Skeletal muscle satellite cell (primary cell): ENCODE data around the gene SLC27A3.
"Not testable (repeated sequence)": the region's sequence is repeated elsewhere in the genome, so short reads cannot be mapped to it uniquely, and the experiment has no call there.

Source experiments
- H3K27me3 ChIP-seq: 2 replicates; pipeline ENCODE4 v1.7.0; 2013; ENCODE audit warnings: low read length; ENCODE audit not compliant: control insufficient read depth, insufficient read depth
- H3K36me3 ChIP-seq: 2 replicates; pipeline ENCODE4 v1.7.0; 2013; ENCODE audit warnings: mild to moderate bottlenecking, control low read depth, low read length; ENCODE audit not compliant: insufficient read depth
- H3K4me1 ChIP-seq: 2 replicates; pipeline ENCODE4 v1.7.0; 2013; ENCODE audit warnings: low read length; ENCODE audit not compliant: control insufficient read depth, insufficient read depth
- H3K4me2 ChIP-seq: 2 replicates; pipeline ENCODE4 v1.7.0; 2013; ENCODE audit warnings: mild to moderate bottlenecking, low read length
- H3K4me3 ChIP-seq: 2 replicates; pipeline ENCODE4 v1.7.0; 2013; ENCODE audit warnings: low read length
- H3K9ac ChIP-seq: 2 replicates; pipeline ENCODE4 v1.7.0; 2013; ENCODE audit warnings: mild to moderate bottlenecking, low read depth, low read length, moderate library complexity
- H3K9me3 ChIP-seq: replicated peaks from 2 replicates; pipeline ENCODE4 v1.7.0; 2013; ENCODE audit warnings: mild to moderate bottlenecking, control low read depth, low read length

SLC27A3 gene

GRCh38 chr1:153746174-153746573 is 29.0 kb upstream of the SLC27A3 start:
- H3K9me3 ChIP-seq, result no peaks in the 10 kb centered on the region
- H3K4me3 ChIP-seq, result no peak overlapping the region
- peaks cover 75% of the 10 kb centered on the region for H3K36me3 ChIP-seq
- H3K4me1 ChIP-seq, result peaks cover 21% of the 10 kb centered on the region
- no peaks in the 10 kb centered on the region for H3K27me3 ChIP-seq
- no peak overlapping the region for H3K4me2 ChIP-seq
- no peak overlapping the region for H3K9ac ChIP-seq

GRCh38 chr1:153748903-153749302 is 26.3 kb upstream of the SLC27A3 start:
- no peak overlapping the region for H3K4me2 ChIP-seq
- no peak overlapping the region for H3K4me3 ChIP-seq
- H3K4me1 ChIP-seq, result peaks cover 21% of the 10 kb centered on the region
- peaks cover 76% of the 10 kb centered on the region for H3K36me3 ChIP-seq
- no peaks in the 10 kb centered on the region for H3K27me3 ChIP-seq
- H3K9ac ChIP-seq, result no peak overlapping the region
- H3K9me3 ChIP-seq, result no peaks in the 10 kb centered on the region

DNA sequence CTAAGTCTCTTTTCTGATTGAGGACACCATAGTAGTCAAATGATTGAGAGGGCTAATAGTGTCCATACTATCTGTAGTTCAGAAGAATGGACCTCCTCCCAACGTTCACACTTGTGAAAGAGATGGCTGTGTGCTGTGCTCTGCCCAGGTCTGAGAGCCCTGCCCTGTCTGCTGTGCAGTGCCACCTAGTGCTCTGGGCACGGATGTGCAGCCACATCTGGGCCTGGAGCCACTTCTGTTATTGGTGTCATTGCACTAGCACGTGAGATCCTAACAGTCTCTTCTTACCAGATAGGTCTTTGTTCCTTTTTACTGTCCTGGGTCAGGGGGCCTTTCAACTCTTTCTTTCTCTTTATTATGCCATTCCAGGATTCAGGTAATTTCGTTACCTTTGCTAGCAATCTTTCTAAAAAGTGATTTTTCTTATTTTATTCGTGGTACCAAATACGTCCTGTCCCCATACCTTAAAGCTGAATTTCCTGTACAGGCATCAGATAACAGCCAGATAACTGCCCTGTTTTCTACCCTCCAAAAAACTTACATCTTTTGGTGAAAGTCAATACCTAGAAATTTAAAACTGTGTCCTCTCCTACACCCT is 25.7 kb upstream of the SLC27A3 start:
- H3K9ac ChIP-seq, result no peak overlapping the region
- peaks cover 76% of the 10 kb centered on the region for H3K36me3 ChIP-seq
- H3K9me3 ChIP-seq, result no peaks in the 10 kb centered on the region
- no peak overlapping the region for H3K4me3 ChIP-seq
- H3K4me2 ChIP-seq, result no peak overlapping the region
- peaks cover 21% of the 10 kb centered on the region for H3K4me1 ChIP-seq
- no peaks in the 10 kb centered on the region for H3K27me3 ChIP-seq

DNA sequence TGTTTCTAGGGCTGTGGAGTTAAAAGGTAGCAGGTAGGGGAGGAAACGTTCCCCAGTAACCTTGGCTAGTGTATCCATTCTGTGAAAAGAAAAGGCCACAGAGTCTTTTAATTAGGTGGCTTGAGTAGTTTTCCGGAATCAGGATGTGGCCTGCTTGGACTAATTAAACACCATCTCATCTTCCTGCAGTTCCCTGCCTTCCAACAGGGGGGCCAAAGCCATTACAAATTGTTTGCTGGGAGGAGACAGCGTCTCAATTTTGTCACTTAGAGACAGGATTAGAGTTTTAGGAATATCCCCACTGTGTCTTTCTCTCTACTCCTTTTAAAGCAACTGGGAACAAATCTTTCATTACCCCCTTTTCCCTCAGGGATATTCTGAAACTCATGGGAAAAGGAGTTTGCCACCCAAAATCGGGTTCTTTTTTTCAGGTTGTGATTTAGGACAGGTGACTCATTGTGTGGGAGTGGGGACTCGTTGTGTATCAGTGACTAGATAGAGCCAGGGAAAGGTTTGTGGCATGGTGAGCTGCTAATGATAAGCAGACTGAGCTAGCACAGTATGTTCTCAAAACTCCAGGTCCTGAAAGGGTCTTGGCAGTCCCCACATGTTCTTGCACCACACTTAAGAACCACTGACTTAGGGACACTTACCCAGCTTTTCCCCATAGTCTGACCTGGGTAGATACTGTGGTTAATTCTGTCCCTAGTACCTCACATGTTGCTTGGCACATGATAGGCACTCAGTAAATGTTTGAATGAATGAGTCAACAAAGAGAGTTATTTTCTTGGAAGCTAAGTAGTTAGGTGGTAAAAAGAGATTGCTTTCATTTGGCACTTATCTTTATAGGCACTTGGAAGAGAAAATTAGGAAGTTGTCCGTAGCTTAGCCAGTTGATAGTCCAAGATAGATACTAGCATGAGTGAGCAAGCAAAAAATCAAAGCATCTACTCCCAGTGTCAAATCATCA is 24.9 kb upstream of the SLC27A3 start:
- no peak overlapping the region for H3K4me3 ChIP-seq
- no peaks in the 10 kb centered on the region for H3K27me3 ChIP-seq
- peaks cover 21% of the 10 kb centered on the region for H3K4me1 ChIP-seq
- no peaks in the 10 kb centered on the region for H3K9me3 ChIP-seq
- peak overlapping the region; percentile 9 for H3K9ac ChIP-seq
- H3K4me2 ChIP-seq, result no peak overlapping the region
- H3K36me3 ChIP-seq, result peaks cover 82% of the 10 kb centered on the region

- H3K9me3 ChIP-seq, result no peaks in the 10 kb centered on the region
- no peak overlapping the region for H3K9ac ChIP-seq
- H3K4me1 ChIP-seq, result peaks cover 21% of the 10 kb centered on the region
- peaks cover 75% of the 10 kb centered on the region for H3K36me3 ChIP-seq
- no peak overlapping the region for H3K4me2 ChIP-seq
- H3K27me3 ChIP-seq, result no peaks in the 10 kb centered on the region
- no peak overlapping the region for H3K4me3 ChIP-seq
These were observed 23.1 kb upstream of the SLC27A3 start for GRCh38 chr1:153752072-153752471.

GRCh38 chr1:153752571-153753195 is 22.5 kb upstream of the SLC27A3 start:
- Histone ChIP-seq H3K4me1 (peaks cover 21% of the 10 kb centered on the region), H3K36me3 (peaks cover 73% of the 10 kb centered on the region), H3K9me3 (no peaks in the 10 kb centered on the region), H3K4me2 (no peak overlapping the region), H3K27me3 (no peaks in the 10 kb centered on the region), H3K9ac (no peak overlapping the region), H3K4me3 (no peak overlapping the region)

DNA sequence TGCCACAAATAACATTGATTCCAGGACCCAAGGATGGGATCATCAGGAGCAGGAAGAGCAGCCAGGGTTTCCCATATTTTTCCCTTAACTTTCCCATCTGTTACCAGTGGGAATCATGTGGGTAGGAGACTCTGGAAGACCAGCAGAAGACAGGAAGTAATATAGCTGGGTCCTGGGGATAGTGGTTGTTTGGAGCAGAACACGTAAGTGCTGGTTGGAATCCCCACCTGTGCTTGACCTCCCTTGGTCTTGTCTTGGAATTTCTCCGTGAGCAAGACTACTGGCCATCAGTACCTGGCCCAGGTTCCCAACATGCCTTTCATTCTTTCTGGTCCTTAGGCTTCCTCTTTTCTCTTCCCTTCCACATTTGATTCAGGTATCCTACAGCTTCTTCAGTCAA is 20.9 kb upstream of the SLC27A3 start:
- Histone ChIP-seq H3K4me3 (no peak overlapping the region), H3K9me3 (no peaks in the 10 kb centered on the region), H3K9ac (no peak overlapping the region), H3K36me3 (peaks cover 72% of the 10 kb centered on the region), H3K27me3 (no peaks in the 10 kb centered on the region), H3K4me2 (no peak overlapping the region), H3K4me1 (peaks cover 21% of the 10 kb centered on the region)

GRCh38 chr1:153760440-153760839 is 14.8 kb upstream of the SLC27A3 start:
- no peak overlapping the region for H3K4me3 ChIP-seq
- H3K9me3 ChIP-seq, result no peaks in the 10 kb centered on the region
- peaks cover 7% of the 10 kb centered on the region for H3K4me1 ChIP-seq
- no peak overlapping the region for H3K9ac ChIP-seq
- no peaks in the 10 kb centered on the region for H3K27me3 ChIP-seq
- peaks cover 59% of the 10 kb centered on the region for H3K36me3 ChIP-seq
- H3K4me2 ChIP-seq, result no peak overlapping the region

DNA sequence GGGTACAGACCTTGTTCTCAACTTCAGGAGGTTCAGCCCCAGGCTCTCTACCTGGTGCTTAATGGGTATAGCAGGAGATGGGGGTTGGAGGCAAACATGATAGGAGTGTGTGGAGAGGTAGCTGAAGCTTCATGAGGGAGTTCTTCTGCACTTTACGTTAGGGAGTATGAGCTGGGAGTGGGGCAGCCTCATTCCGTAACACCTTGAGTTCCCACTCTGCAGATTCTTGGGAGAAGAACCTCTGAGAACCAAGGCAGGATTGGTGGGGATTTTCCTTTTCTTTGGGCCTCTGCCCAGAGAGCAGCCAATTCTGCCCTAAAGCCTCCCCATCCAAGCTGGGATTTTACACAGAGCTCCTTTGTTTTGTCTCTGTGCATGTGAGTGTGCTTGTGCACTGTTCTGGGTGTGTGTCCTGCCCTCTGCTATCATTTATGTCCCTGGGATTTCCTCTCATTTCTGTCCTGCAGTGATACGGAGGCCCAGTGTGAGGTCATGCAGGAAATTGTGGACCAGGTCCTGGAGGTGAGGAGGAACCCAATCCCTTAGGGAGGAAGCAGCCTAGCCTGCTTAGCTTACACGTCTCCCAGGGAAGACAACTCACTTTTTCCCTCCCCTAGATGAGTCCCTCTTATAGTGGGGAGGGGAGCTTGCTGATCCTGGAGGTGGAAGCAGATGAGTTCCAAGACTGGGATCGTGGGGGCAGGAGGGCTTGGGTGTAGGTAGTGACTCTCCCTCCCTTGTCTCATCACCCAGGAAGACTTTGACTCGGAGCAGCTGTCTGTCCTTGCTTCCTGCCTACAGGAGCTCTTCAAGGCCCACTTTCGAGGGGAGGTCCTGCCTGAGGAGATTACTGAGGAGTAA is 11.6 kb upstream of the SLC27A3 start:
- H3K36me3 ChIP-seq, result peaks cover 65% of the 10 kb centered on the region
- no peak overlapping the region for H3K9ac ChIP-seq
- H3K4me3 ChIP-seq, result no peak overlapping the region
- H3K27me3 ChIP-seq, result no peaks in the 10 kb centered on the region
- H3K4me1 ChIP-seq, result peaks cover 7% of the 10 kb centered on the region
- no peaks in the 10 kb centered on the region for H3K9me3 ChIP-seq
- no peak overlapping the region for H3K4me2 ChIP-seq

DNA sequence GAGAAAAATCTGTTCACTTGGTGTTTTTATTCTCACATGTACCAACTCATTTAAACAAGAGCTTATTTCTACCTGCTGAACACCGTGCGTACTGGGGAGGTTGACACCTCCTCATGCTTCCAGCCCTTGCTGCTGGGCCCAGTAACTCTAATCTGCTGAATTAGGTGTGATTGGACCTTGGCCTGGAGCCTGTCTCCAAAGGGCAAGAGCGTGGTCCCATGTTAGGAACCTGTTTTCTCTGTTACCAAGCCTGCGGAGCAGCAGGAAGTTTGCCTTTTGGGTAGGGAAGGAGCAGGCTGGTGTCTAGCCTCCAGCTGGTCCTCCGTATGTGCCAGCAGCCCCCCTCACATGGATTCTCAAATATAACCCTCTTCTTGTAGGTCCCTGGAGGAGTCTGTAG is 10.9 kb upstream of the SLC27A3 start:
- H3K9me3 ChIP-seq, result no peaks in the 10 kb centered on the region
- no peak overlapping the region for H3K9ac ChIP-seq
- no peak overlapping the region for H3K4me2 ChIP-seq
- peaks cover 7% of the 10 kb centered on the region for H3K4me1 ChIP-seq
- no peaks in the 10 kb centered on the region for H3K27me3 ChIP-seq
- no peak overlapping the region for H3K4me3 ChIP-seq
- H3K36me3 ChIP-seq, result peaks cover 70% of the 10 kb centered on the region

GRCh38 chr1:153766663-153767062 is 8.5 kb upstream of the SLC27A3 start:
- not testable (repeated sequence) for H3K4me3 ChIP-seq, H3K4me2 ChIP-seq, H3K27me3 ChIP-seq, H3K9me3 ChIP-seq, H3K9ac ChIP-seq, H3K4me1 ChIP-seq
- H3K36me3 ChIP-seq, result peaks cover 70% of the 10 kb centered on the region
